HG03565 (cell line): ENCODE measurements around the gene SLC25A4.
"Not testable (repeated sequence)": the region's sequence is repeated elsewhere in the genome, so short reads cannot be mapped to it uniquely, and the experiment has no call there.

Experiments
- ATAC-seq: cut with Tn5 transposase; IDR thresholded peaks from one replicate; pipeline ENCODE4 v1.9.1; 2021; ENCODE audit warnings: mild to moderate bottlenecking, moderate library complexity; ENCODE audit not compliant: unreplicated experiment

The SLC25A4 gene

GRCh38 chr4:185171373-185172071 lies 28.5 kb downstream of the SLC25A4 start:
- peak; percentile 78 for ATAC-seq

GRCh38 chr4:185179488-185179887 lies 36.4 kb downstream of the SLC25A4 start:
- ATAC-seq: no peak

- ATAC-seq: no peak
Observed at GRCh38 chr4:185182239-185182638, 39.2 kb downstream of the SLC25A4 start.

- ATAC-seq: peak; percentile 40
Observed at GRCh38 chr4:185183622-185184281, 40.7 kb downstream of the SLC25A4 start.

- no peak for ATAC-seq
Observed at GRCh38 chr4:185186769-185187168, 43.7 kb downstream of the SLC25A4 start.

GRCh38 chr4:185189606-185190305 lies 46.7 kb downstream of the SLC25A4 start:
- no peak for ATAC-seq

GRCh38 chr4:185190306-185190856 lies 47.3 kb downstream of the SLC25A4 start:
- ATAC-seq: no peak

- peak; percentile 92 for ATAC-seq
Observed at GRCh38 chr4:185192059-185192458, 49.0 kb downstream of the SLC25A4 start.

GRCh38 chr4:185194924-185195888 lies 52.1 kb downstream of the SLC25A4 start:
- ATAC-seq: no peak

GRCh38 chr4:185196437-185196836 lies 53.4 kb downstream of the SLC25A4 start:
- ATAC-seq: no peak

GRCh38 chr4:185198189-185198588 lies 55.1 kb downstream of the SLC25A4 start:
- ATAC-seq: not testable (repeated sequence)
